Activated CD8-positive, alpha-beta memory T cell treated with anti-CD3 and anti-CD28 coated beads for 36 hours (primary cell): ENCODE data around the gene PC. TPM values are rescaled to one million over a fixed set of nuclear protein-coding genes. Genes with fewer than 3 reads are reported as not detected.
"Not testable (repeated sequence)": the region's sequence is repeated elsewhere in the genome, so short reads cannot be mapped to it uniquely, and the experiment has no call there.

Source experiments
- CTCF ChIA-PET: fragments of 350-600 bp; sonication (Branson Sonifier 250); formaldehyde crosslinking; loops from one replicate; lab custom pipeline; 2021; ENCODE audit warnings: antibody characterized with exemption; lab: Charles Lee
- POLR2A ChIA-PET: fragments of 350-600 bp; sonication (Branson Sonifier 250); formaldehyde crosslinking; loops from one replicate; lab custom pipeline; 2021; ENCODE audit warnings: antibody characterized with exemption; lab: Charles Lee
- total RNA-seq, 2 experiments: library from RNA; stranded (reverse); gene quantifications; one replicate each; pipeline ENCODE4 v1.2.3, GENCODE V29; 2021

The PC gene
- total RNA-seq, 2 experiments from 2014 or later = 10.7 to 10.9 TPM

DNA sequence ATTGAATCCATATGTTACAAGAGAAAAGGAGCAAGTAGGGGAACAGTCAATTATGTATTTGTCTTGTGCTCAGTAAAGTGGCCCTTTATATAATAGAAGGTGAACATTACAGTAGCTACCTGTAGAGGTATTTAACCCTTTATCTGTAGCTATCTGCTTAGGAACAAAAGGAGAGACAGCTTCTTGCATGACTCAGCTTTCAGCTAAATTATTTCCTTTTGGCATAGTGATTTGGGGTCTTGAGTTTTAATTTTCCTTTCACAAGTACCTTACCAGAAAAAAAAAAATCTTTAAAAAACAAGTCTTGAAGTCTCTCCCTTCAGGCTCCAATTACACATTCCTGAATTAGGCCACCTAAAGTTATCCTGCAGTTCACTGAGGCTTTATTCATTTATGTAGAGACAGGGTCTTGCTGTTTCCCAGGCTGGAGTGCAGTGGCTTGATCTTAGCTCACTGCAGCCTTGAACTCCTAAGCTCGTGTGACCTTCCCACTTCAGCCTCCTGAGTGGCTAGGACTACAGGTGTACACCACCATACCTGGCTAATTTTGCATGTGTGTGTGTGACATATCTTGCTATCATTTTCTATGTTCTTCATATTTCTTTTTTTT, 147.5 kb downstream of the PC start:
- ChIA-PET CTCF (no interaction called here), POLR2A (no interaction called here)

DNA sequence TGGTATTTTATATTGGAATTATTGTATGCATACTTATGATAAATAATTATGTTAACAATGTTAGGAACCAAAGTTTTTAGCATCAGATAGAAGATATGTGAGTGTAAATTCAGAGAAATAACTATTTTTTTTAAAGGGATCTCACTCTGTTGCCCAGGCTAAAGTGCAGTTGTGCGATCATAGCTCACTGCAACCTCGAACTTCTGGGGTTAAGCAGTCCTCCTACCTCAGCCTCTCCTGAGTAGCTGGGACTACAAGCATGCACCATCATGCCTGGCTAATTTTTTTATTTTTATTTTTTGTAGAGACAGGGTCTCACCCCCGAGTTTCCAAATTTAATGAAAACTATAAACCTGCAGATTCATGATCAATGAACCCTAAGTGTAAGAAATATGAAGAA, 148.6 kb downstream of the PC start:
- ChIA-PET CTCF (no interaction called here), POLR2A (no interaction called here)

DNA sequence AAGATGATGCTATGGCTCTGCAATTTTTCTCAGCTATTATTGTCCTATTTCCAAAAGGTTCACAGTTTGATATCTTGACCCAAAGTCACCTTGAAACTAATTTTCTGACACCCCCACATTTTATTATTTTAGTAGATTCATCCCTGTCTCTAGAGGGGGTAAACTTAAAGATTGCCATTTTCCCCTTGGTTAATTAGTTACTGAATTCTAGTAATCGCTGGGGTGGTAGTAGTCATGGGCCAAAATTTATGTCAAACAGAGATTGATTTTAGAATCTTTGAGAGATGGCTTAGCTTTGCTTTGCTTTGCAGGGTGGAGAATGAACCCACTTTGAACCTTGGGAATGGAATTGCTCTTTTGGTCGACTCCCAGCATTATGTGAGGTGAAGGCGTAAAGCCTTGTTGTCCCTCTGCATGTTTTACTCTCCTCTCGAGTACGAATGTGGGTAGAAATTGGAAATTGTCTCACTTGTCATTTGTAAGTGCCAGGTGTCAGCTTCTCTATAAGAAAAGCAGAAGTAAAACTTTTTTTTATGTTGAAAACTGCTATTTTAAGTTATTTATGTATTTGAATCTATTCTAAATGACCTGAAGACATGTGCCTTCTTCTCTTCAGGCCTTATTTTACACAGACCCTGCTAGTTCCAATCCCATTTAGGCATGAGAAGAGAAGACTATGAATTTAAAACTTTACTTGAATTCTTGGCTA, 157.3 kb downstream of the PC start:
- ChIA-PET CTCF (interaction anchor here (0.8 kb wide), 1 partner anchor 9 kb away, joined by 3 read pairs; no protein-coding TSS in a partner anchor), POLR2A (no interaction called here)

DNA sequence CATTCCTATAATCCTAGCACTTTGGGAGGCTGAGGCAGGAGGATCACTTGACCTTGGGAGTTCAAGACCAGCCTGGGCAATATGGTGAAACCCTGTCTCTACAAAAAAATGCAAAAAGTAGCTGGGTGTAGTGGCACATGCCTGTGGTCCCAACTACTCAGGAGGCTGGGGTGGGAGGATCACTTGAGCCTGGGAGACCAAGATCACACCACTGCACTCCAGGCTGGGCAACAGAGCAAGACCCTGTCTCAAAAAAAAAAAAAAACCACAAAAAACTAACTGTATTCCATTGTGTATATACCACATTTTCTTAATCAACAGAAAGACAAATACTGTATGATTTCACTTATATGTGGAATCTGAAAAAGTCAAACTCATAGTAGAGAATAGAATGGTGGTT, 158.4 kb downstream of the PC start:
- POLR2A ChIA-PET = not testable (repeated sequence)

More for the DNA sequence above, 158.4 kb downstream of the PC start:
- CTCF ChIA-PET = interaction anchor here (0.7 to 0.8 kb wide), 2 partner anchors 8 to 1594 kb away, joined by 3 read pairs; no protein-coding TSS in a partner anchor

Other genes starting within 250 kb of the PC start
- under 1 TPM; 0.59 to 0.96 TPM for gene SPTBN2, start 229.2 kb downstream of the PC start, total RNA-seq
- gene RCE1, start 114.9 kb downstream of the PC start, total RNA-seq = 10 to 100 TPM; 31.6 to 33.5 TPM
- 10 to 100 TPM; 40.5 to 42.3 TPM for gene LRFN4, start 101.3 kb downstream of the PC start, total RNA-seq
- not detected for gene C11orf86, start 16.9 kb upstream of the PC start, total RNA-seq
- not detected for gene SYT12, start 64.8 kb upstream of the PC start, total RNA-seq
- gene RHOD, start 98.5 kb upstream of the PC start, total RNA-seq = 1 to 10 TPM; 1.5 to 1.8 TPM
- 10 to 100 TPM; 85.3 to 87.6 TPM for gene KDM2A, start 160.9 kb upstream of the PC start, total RNA-seq